Vagina (tissue), 2 donors: Measurements from ENCODE around the gene SCFD1.

ENCODE experiments used
- CTCF ChIP-seq, 3 experiments: fragments of 450-650 bp in 2 of 3; fragments of 200-600 bp in 1 of 3; sonication (generic) in 1 of 3; IDR thresholded peaks; one replicate each; pipeline ENCODE4 v1.5.1; 2017 to 2019; ENCODE audit warnings: antibody characterized with exemption in 3 of 3, mild to moderate bottlenecking in 2 of 3, moderate library complexity in 2 of 3
- POLR2A ChIP-seq, 2 donors: fragments of 450-650 bp; IDR thresholded peaks; one replicate each; pipeline ENCODE4 v1.6.1; 2017; ENCODE audit warnings: antibody characterized with exemption in 2 of 2, mild to moderate bottlenecking in 2 of 2, moderate library complexity in 2 of 2

- no peak for TF ChIP-seq CTCF (IDR thresholded peaks at IDR 0.05)
- TF ChIP-seq POLR2A (IDR thresholded peaks at IDR 0.05) = no peak
Measured at GRCh38 chr14:30728471-30728870, 106.4 kb downstream of the SCFD1 start.
